Caco-2 (cell line): ENCODE data around the gene GTPBP4. TPM values are rescaled to one million over a fixed set of nuclear protein-coding genes. Genes with fewer than 3 reads are reported as not detected.

Source experiments
- BruUV-seq: library from RNA; stranded (reverse); fragments of 400-500 nt; replicated peaks from 2 replicates; lab custom pipeline; 2021; lab: Mats Ljungman, UMichigan
- CTCF ChIA-PET: fragments of 300-600 bp; sonication (Branson Sonifier 250); formaldehyde crosslinking; loops from one replicate; lab custom pipeline; 2022; ENCODE audit warnings: antibody characterized with exemption; lab: Charles Lee
- POLR2A ChIA-PET: fragments of 300-600 bp; sonication (Branson Sonifier 250); formaldehyde crosslinking; loops from one replicate; lab custom pipeline; 2022; ENCODE audit warnings: antibody characterized with exemption; lab: Charles Lee
- DNase-seq, 2 experiments: peaks; one replicate each; pipeline versions ENCODE4 v3.0.0 to v3.0.0-alpha.2; 2020 to 2022
- H3K27me3 ChIP-seq: replicated peaks from 2 replicates; pipeline ENCODE4 v1.6.0; 2011; ENCODE audit warnings: low read length; ENCODE audit not compliant: control insufficient read depth, insufficient read depth
- H3K36me3 ChIP-seq: 2 replicates; pipeline ENCODE4 v1.5.1; 2011; ENCODE audit warnings: low read length; ENCODE audit not compliant: control insufficient read depth, insufficient read depth
- H3K4me1 ChIP-seq: fragments of 250-450 bp; sonication (Bioruptor Pico); 2 replicates; pipeline ENCODE4 v1.5.1; 2020; ENCODE audit warnings: mild to moderate bottlenecking
- H3K4me3 ChIP-seq: 2 replicates; pipeline ENCODE4 v1.5.1; 2011; ENCODE audit warnings: low read depth, mild to moderate bottlenecking, control low read depth, low read length
- H3K9me3 ChIP-seq: fragments of 250-450 bp; sonication (Bioruptor Pico); 2 replicates; pipeline ENCODE4 v1.5.1; 2020; ENCODE audit warnings: mild to moderate bottlenecking, moderate library complexity
- H3K27ac Mint-ChIP-seq: one replicate; pipeline ENCODE4 v1.8.0; 2022; ENCODE audit warnings: mixed read lengths; ENCODE audit not compliant: unreplicated experiment
- H3K27me3 Mint-ChIP-seq: one replicate; pipeline ENCODE4 v1.8.0; 2022; ENCODE audit warnings: mixed read lengths; ENCODE audit not compliant: insufficient read depth, unreplicated experiment
- H3K36me3 Mint-ChIP-seq: one replicate; pipeline ENCODE4 v1.8.0; 2022; ENCODE audit warnings: mild to moderate bottlenecking, mixed read lengths; ENCODE audit not compliant: insufficient read depth, unreplicated experiment
- H3K4me1 Mint-ChIP-seq: one replicate; pipeline ENCODE4 v1.8.0; 2022; ENCODE audit warnings: low read depth, mixed read lengths; ENCODE audit not compliant: unreplicated experiment
- H3K4me3 Mint-ChIP-seq: one replicate; pipeline ENCODE4 v1.8.0; 2022; ENCODE audit warnings: mild to moderate bottlenecking, moderate library complexity, mixed read lengths; ENCODE audit not compliant: unreplicated experiment
- H3K9me3 Mint-ChIP-seq: one replicate; pipeline ENCODE4 v1.8.0; 2022; ENCODE audit warnings: mixed read lengths; ENCODE audit not compliant: unreplicated experiment
- intact Hi-C: fragments of 100-400 bp; cut with micrococcal nuclease; formaldehyde crosslinking; loops from one replicate; pipeline ENCODE4 v1.10.0; 2022; ENCODE audit not compliant: unreplicated experiment
- total RNA-seq: library from RNA; stranded (reverse); gene quantifications from 2 replicates; pipeline ENCODE4 v1.2.3, GENCODE V29; 2022
- TF ChIP-seq, protein P1 (sequence below), 2 experiments: fragments of 200-600 bp in 1 of 2; IDR thresholded peaks; 1 replicate in 1 of 2; 2 replicates in 1 of 2; pipeline versions ENCODE4 v1.5.1 to v1.8.0; 2011 to 2022; ENCODE audit warnings: antibody characterized with exemption in 1 of 2, control low read depth in 1 of 2, inconsistent platforms in 1 of 2, low read depth in 1 of 2, low read length in 1 of 2, mild to moderate bottlenecking in 1 of 2, moderate library complexity in 1 of 2; ENCODE audit not compliant: insufficient read depth in 1 of 2, severe bottlenecking in 1 of 2, unreplicated experiment in 1 of 2

The GTPBP4 gene
- total RNA-seq, 1 experiment from 2014 or later = 202 TPM

DNA sequence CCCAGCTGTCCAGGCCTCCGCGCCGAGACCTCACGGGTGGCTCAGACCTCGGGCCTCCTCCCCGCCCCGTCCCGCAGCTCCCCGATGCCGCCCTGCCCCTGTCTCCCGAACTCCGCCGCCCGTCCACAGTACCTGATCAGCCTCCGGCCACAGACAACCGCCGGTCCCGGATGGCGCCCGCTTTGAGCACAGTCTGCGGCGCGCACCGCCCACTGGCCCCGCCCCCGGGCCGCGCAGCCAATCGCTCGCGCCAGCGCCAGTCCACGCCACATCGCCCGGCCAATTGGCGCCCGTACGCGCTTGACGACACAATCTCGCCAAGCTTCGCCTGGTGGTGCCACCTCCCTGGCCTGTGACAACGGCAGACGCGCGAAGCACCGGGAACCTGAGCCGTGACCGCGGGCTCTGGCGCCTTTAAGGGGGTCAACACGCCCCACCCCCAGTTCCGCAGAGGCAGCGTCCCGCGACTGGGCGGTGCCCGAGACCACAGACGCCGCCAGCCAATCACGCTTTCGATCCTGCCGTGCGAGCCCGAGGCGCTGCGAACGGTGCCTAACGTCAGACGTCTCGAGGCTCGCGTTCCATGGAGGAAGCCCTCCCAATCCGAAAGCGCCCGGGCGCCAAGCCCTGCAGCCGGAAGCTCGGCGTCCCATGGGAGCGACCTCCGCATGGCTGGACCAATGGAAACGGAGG lies 60.6 kb downstream of the GTPBP4 start, which contains the start of gene IDI1:
TSS of gene IDI1 (minus strand) at position 388 of the 693 bp plus-strand sequence. CDS start at position 272, 116 bp downstream.
- H3K4me3 Mint-ChIP-seq = peak within 1 kb of the TSS; percentile 99
- TF ChIP-seq, protein P1, sequence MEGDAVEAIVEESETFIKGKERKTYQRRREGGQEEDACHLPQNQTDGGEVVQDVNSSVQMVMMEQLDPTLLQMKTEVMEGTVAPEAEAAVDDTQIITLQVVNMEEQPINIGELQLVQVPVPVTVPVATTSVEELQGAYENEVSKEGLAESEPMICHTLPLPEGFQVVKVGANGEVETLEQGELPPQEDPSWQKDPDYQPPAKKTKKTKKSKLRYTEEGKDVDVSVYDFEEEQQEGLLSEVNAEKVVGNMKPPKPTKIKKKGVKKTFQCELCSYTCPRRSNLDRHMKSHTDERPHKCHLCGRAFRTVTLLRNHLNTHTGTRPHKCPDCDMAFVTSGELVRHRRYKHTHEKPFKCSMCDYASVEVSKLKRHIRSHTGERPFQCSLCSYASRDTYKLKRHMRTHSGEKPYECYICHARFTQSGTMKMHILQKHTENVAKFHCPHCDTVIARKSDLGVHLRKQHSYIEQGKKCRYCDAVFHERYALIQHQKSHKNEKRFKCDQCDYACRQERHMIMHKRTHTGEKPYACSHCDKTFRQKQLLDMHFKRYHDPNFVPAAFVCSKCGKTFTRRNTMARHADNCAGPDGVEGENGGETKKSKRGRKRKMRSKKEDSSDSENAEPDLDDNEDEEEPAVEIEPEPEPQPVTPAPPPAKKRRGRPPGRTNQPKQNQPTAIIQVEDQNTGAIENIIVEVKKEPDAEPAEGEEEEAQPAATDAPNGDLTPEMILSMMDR (IDR thresholded peaks at IDR 0.05; ENCODE audit: insufficient read depth in 1 of 2, low read depth in 1 of 2, low read length in 1 of 2, severe bottlenecking in 1 of 2, unreplicated experiment in 1 of 2) = no peak
- ChIA-PET CTCF (interaction anchor here (0.5 to 1.5 kb wide), 7 partner anchors 10 to 445 kb away, joined by 3 to 7 read pairs (median 3); no protein-coding TSS in a partner anchor), POLR2A (interaction anchor here (0.6 to 3.5 kb wide), 27 partner anchors 11 to 502 kb away, joined by 3 to 73 read pairs (median 4); partner anchors contain the start of genes GTPBP4 and LARP4B)
- H3K36me3 ChIP-seq = peaks cover 3% of the 10 kb centered on the region; the same call in 1 of the 2 replicates
- peaks cover 8% of the 10 kb centered on the region; the same call in 1 of the 2 replicates for H3K4me1 ChIP-seq
- no peaks in the 10 kb centered on the region for H3K27me3 Mint-ChIP-seq
- DNase-seq = peak; percentile 100
- peak within 1 kb of the TSS; percentile 80 for H3K4me3 ChIP-seq
- no peaks in the 10 kb centered on the region for H3K9me3 Mint-ChIP-seq
- intact Hi-C loops = loop anchor here (1.0 to 2.0 kb wide), 3 partner anchors 26 to 119 kb away; no protein-coding TSS in a partner anchor
- no peaks in the 10 kb centered on the region for H3K27me3 ChIP-seq
- BruUV-seq = no TSS peak
- H3K9me3 ChIP-seq = no peaks in the 10 kb centered on the region
- H3K36me3 Mint-ChIP-seq = peaks cover 87% of the 10 kb centered on the region
- peak within 1 kb of the TSS; percentile 96 for H3K27ac Mint-ChIP-seq
- H3K4me1 Mint-ChIP-seq = peaks cover 31% of the 10 kb centered on the region

DNA sequence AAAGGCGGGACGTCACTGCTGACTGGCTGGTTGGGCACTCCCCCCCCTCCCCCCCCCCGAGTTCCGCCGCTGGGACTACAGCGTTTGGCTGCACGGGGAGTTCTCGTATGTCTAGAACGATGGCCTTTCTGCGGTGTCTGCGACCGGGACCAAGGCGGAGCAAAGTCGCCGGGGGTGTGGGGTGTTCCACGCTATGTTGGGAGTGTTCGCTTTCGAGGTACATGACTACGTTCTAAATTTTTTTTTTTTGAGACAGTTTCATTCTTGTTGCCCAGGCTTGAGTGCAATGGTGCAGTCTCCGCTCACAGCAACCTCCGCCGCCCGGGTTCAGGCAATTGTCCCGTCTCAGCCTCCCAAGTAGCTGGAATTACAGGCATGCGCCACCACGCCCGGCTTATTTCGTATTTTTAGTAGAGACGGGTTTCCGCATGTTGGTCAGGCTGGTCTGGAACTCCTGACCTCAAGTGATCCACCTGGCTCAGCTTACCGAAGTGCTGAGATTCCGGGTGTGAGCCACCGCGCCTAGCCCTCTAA lies 61.3 kb downstream of the GTPBP4 start:
- no peak for DNase-seq
- ChIA-PET CTCF (interaction anchor here (0.6 to 1.5 kb wide), 5 partner anchors 10 to 242 kb away, joined by 3 to 7 read pairs (median 3); no protein-coding TSS in a partner anchor), POLR2A (interaction anchor here (0.6 to 3.5 kb wide), 25 partner anchors 11 to 503 kb away, joined by 3 to 73 read pairs (median 4); partner anchors contain the start of genes GTPBP4 and LARP4B)
- Histone ChIP-seq H3K4me3 (peak overlapping the region; percentile 80), H3K36me3 (peaks cover 3% of the 10 kb centered on the region; the same call in 1 of the 2 replicates), H3K27me3 (no peaks in the 10 kb centered on the region), H3K4me1 (peaks cover 13% of the 10 kb centered on the region; the same call in 1 of the 2 replicates), H3K9me3 (no peaks in the 10 kb centered on the region)
- TF ChIP-seq, protein P1 (IDR thresholded peaks at IDR 0.05; ENCODE audit: insufficient read depth in 1 of 2, low read depth in 1 of 2, low read length in 1 of 2, severe bottlenecking in 1 of 2, unreplicated experiment in 1 of 2) = no peak
- Mint-ChIP-seq H3K4me3 (peak overlapping the region; percentile 99), H3K27ac (peak overlapping the region; percentile 96), H3K9me3 (no peaks in the 10 kb centered on the region), H3K27me3 (no peaks in the 10 kb centered on the region), H3K4me1 (peaks cover 26% of the 10 kb centered on the region), H3K36me3 (peaks cover 88% of the 10 kb centered on the region)
- BruUV-seq = no TSS peak
- intact Hi-C loops = loop anchor here (1.0 to 2.0 kb wide), 3 partner anchors 25 to 119 kb away; no protein-coding TSS in a partner anchor

DNA sequence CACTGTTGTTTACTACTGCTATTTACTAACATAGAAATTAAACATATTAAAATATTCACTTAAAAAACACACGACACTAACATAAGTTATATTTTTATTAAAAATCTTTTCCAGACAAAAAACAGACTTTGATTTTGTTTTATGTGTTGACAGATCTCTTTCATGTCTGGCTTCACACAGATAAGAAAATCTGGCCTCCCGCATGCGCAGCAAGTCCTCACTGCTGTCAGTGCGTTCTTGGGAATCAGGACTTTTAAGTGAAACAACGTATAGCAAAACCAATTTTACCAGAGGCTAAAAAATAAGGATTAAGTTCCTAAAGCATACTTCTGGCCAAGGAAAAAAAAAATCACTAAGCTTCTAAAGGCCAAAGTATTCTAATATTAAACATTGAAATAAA lies 61.9 kb downstream of the GTPBP4 start:
- Mint-ChIP-seq H3K9me3 (no peaks in the 10 kb centered on the region), H3K4me1 (peaks cover 20% of the 10 kb centered on the region), H3K27ac (peak overlapping the region; percentile 96), H3K36me3 (peaks cover 88% of the 10 kb centered on the region), H3K27me3 (no peaks in the 10 kb centered on the region), H3K4me3 (peak overlapping the region; percentile 99)
- intact Hi-C loops = no loop called here
- Histone ChIP-seq H3K9me3 (no peaks in the 10 kb centered on the region), H3K36me3 (peaks cover 3% of the 10 kb centered on the region; the same call in 1 of the 2 replicates), H3K4me3 (peak overlapping the region; percentile 80), H3K4me1 (peaks cover 19% of the 10 kb centered on the region), H3K27me3 (no peaks in the 10 kb centered on the region)
- no TSS peak for BruUV-seq
- POLR2A ChIA-PET = interaction anchor here (1.0 to 3.5 kb wide), 4 partner anchors 15 to 63 kb away, joined by 3 to 73 read pairs (median 8); partner anchors contain the start of gene GTPBP4
- DNase-seq = peak in 1 of 2 experiments; percentile 58
- TF ChIP-seq, protein P1 (IDR thresholded peaks at IDR 0.05; ENCODE audit: insufficient read depth in 1 of 2, low read depth in 1 of 2, low read length in 1 of 2, severe bottlenecking in 1 of 2, unreplicated experiment in 1 of 2) = no peak
- CTCF ChIA-PET = no interaction called here
